Activated CD4-positive, alpha-beta T cell treated with anti-CD3 and anti-CD28 coated beads, Interleukin-2, amount 50 U/mL, for 48 hours (primary cell): Measurements from ENCODE around the gene VPS36.
A peak's percentile ranks its signal among the peaks of the same experiment; 100 is the strongest.
"Not testable (repeated sequence)": the region's sequence is repeated elsewhere in the genome, so short reads cannot be mapped to it uniquely, and the experiment has no call there.

Source experiments
- DNase-seq, 2 experiments: peaks; one replicate each; pipeline ENCODE4 v3.0.0-alpha.2; 2020

Gene VPS36, protein sequence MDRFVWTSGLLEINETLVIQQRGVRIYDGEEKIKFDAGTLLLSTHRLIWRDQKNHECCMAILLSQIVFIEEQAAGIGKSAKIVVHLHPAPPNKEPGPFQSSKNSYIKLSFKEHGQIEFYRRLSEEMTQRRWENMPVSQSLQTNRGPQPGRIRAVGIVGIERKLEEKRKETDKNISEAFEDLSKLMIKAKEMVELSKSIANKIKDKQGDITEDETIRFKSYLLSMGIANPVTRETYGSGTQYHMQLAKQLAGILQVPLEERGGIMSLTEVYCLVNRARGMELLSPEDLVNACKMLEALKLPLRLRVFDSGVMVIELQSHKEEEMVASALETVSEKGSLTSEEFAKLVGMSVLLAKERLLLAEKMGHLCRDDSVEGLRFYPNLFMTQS

DNA sequence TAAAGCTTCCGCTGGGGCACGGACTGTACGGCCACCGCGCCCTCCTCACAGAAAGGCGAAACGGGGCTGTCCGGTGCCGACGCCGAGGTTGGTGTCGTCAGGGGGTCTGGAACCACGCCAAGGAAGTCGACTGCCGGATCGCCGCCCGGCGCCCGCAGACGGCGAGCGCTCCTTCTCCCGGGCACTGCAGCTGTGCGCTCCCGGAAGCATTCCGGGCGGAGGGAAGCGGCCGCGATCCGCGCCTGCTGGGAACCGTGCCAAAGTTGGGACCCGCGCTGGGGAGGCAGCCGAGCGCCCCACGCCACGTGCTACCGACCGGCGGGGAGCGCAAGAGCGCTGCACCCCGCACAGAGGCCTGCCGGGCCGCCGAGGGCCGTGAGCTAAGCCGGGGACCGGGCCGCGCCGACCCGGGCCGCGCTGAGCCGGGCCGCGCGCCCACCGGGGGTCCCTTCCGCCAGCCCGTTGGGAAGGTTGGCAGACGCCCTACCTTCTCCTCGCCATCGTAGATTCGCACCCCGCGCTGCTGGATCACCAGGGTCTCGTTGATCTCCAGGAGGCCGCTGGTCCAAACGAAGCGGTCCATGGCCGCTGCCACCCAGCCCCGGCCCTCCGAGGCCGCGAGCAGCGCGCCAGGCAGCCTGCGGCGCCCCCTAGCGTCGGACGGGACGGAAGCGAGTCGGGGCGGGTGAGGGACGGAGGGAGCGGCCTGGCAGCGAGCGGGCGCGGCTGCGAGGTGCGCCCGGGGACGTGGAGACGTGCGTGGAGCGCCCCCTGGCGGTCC is at the start of gene VPS36:
Gene VPS36 (minus strand): TSS at position 623 of the 781 bp plus-strand sequence. CDS start 40 bp downstream, at position 583.
- peak; percentile 95 to 96 for DNase-seq

DNA sequence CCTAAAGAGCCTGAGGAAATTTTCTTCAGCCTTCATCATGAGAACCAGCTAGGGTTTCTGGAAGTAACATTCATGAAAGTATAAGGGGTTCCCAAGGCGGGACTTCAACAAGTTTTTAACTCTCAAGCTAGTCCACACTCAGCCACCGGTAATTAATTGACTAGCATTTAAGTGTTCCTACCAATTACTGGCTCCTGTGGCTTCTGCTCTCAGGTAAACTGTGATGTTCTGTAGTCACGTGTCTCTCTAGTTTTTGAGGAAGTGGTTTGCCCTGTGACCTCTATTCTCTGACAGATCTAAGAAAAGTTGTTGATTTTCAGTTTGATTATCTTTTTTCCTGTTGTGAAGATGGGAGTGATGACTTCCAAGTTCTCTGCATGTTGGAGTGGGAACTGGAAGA is 47.5 kb upstream of the VPS36 start:
- not testable (repeated sequence) for DNase-seq

DNA sequence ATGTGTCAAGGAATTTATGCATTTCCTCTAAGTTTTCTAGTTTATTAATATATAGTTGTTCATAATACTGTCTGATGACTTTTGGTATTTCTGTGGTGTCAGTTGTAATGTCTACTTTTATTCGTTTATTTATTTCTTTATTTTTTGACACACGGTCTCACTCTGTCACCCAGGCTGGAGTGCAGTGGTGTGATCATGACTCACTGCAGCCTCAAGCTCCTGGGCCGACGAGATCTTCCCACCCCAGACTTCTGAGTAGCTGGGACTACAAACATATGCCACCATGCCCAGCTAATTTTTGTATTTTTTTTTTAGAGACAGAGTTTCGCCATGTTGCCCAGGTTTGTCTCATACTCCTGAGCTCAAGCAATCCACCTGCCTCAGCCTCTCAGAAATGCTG is 43.8 kb upstream of the VPS36 start:
- DNase-seq, result not testable (repeated sequence)

DNA sequence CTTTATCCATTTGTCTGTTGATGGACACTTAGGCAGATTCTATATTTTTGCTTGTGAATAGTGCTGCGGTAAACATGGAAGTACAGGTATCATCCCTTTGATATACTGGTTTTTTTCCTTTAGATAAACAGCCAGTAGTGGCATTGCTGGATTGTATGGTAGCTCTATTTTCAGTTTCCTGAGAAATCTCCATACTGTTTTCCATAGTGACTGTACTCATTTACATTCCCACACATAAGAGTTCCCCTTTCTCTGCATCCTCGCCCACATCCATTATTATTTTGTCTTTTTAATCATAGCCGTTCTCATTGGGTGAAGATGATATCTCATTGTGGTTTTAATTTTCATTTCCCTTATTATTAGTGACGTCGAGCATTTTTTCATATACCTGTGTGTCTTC is 40.6 kb upstream of the VPS36 start:
- DNase-seq, result not testable (repeated sequence)

DNA sequence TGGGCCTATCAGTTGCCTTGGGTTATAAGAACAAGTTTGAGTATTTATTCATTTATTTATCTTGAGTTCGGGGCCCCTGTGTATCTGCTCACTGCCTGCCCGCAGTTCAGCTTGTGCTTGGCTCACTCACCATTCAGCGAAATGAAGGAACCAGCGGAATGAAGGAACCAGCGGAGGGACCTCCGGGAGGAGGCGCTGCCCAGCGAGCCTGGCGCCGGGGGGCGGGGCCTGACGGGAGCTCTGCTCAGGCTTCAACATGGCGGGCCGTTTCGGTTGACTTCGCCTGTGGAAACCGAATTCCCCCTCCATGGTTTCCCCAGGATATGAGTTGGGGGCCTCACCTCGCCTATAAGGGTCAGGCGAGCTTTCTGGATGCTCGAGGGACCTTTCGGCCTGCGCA is 38.3 kb upstream of the VPS36 start:
- not testable (repeated sequence) for DNase-seq

DNA sequence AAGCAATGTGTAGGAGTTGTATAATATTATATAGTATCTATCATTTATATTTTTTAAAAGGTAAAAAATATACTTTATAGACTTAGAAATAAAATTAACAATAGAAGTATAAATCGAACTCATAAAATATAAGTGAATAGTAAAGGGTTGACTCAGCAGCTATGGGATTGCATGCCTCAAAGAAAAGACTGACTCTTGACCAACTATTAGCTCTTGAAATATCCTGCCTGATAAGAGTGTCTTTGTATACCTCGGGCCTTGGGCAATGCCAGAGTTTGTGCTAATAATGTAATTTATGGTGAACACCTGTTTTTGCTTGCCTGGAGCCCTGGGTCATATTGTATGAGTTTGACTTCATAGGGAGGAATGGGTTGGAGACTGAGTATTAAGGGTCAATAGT is 36.6 kb upstream of the VPS36 start:
- DNase-seq, result not testable (repeated sequence)

DNA sequence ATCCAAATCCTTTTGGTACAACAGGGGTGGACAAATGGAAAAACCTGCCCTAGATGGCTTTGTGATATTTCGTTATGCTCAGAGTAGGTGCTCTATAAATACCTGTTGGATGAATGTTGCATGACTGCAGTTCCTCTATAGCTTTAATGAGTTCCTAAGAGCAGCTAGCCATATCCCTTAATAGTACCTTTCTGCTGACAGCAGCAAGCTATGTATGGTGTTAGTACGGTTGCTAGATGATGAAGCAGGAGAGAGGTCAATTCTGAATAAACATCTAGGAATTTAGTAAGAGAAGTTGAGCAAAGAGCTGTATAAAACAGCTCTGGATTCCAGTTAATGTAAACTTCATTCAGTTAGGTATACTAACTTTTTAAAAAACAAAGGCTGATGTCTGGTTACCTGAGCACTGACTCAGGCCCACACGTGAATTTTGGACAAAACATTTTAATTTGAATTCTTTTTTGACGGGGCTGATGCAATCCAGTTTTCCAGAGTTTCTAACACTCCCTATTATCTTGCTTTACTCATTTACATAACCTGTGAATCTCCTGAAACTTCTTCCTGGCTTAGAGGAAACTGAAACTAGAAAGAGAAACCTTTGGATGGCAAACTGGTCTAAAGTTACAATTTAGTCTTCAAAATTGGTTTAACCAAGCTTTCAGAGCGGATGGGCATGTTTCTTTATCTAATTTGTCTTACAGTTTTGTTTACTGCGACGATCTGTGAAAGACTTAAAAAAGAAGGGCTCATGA is 30.4 kb upstream of the VPS36 start:
- DNase-seq, result not testable (repeated sequence)

DNA sequence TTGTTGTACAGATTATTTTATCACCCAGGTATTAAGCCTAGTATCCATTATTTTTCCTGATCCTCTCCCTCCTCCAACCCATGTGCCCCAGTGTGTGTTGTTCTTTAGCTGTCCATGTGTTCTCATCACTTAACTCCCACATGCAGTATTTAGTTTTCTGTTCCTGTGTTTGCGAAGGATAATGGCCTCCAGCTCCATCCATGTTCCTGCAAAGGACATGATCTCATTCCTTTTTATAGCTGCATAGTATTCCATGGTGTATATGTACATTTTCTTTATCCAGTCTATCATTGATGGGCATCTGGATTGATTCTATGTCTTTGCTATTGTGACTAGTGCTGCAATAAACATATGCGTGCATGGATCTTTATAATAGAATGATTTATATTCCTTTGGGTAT is 18.1 kb upstream of the VPS36 start:
- DNase-seq, result not testable (repeated sequence)

DNA sequence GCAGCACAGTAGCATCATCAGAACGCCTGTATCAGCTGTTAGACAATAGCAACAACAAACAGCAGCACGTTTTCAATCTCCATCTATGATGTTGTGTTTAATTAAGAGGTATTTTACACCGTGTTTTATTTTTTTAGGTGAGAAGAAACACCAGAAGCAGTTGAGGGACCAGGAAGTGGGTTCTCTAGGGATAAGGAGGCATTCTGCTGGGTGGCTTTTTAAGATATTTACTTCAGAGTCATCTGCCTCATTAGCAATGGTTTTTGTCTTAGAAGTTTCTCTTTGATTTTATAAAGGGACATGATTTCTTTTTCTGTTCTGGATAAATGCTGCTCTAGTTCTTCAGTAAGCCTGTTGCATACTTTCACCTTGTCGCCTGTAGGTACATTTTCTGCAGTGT is 13.1 kb upstream of the VPS36 start:
- DNase-seq, result no peak

DNA sequence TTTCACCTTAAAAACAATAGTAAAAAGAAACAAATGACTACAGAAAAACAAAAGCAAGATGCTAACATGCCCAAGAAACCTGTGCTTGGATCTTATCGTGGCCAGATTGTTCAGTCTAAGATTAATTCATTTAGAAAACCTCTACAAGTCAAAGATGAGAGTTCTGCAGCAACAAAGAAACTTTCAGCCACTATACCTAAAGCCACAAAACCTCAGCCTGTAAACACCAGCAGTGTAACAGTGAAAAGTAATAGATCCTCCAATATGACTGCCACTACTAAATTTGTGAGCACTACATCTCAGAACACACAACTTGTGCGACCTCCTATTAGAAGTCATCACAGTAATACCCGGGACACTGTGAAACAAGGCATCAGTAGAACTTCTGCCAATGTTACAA is 10.8 kb upstream of the VPS36 start:
- no peak for DNase-seq

DNA sequence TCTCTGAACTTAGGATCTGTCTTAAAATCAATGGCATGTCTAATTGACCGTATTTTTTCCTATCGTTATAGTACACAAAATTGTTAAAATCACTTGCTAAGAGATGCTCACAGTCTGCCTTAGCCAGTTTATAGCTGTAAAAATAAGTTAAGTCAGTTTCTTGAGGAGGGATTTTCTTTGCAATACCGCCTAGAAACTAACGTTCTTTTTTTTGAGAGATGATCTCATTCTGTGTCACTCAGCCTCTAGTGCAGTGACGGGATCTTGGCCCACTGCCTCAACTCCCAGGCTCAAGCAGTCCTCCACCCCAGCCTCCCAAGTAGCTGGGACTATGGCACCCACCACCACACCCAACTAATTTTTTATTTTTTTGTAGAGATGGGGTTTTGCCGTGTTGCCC is 9.2 kb upstream of the VPS36 start:
- DNase-seq, result no peak

DNA sequence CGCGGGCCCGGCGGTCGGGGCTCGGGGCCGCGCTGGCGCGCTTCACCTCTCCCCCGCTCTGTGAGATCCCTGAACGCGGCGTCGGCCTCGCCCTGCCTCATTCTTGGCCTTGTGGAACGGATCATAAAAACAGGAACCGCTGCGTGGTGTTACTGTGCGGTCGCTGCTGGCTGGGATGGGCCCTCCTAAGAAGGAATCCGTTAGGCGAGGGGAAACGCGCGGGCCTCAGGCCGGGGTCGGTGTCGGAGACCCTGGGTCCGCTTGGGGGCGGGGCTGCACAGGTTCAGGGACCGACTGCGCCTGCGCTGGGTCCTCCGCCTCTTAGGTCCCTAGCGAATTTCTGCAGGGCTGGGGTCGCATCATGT is 5.2 kb upstream of the VPS36 start:
- peak; percentile 83 to 85 for DNase-seq

DNA sequence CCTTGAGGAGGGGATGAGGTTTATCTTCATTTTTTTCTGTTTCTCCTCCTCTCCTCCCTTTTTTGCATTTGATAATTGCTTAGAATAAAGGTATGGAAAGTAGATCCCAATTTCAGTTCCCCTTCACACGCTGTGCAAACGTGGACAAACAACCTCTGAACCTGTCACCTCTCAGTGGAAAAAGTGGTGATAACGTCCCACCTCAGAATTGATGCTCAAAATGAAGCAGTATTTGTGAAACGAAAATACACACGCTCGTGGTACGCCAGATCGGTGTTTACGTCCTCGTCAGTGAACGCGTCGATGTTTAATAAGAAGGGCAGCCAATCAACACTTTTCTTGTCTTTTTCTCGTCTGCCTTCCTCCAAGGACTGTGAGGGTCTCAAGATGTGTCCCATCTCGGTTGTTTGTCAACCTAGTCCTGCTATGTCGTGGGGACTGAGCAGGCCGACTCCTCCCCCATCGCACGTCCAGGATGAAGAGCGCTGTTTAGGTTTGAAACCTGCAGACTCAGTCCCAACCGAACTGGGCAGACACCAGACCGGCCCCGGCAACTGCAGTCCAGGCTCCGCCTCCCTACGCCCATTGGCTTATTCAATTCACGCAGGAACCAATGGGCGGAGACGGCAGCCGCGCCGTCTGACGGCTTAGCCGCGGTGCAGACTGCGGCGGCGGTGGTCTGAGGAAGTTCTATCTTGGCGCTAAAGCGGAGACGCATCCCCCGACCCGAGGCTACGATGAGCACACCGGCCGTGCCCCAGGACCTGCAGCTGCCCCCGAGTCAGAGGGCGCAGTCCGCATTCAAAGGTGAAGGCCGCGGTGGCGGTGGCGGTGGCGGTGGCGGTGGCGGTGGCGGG is 4.6 kb upstream of the VPS36 start, which contains the start of gene CKAP2:
Gene CKAP2 (plus strand): TSS at position 659 of the 857 bp plus-strand sequence. CDS start 79 bp downstream, at position 738.
- peak; percentile 94 to 96 for DNase-seq

DNA sequence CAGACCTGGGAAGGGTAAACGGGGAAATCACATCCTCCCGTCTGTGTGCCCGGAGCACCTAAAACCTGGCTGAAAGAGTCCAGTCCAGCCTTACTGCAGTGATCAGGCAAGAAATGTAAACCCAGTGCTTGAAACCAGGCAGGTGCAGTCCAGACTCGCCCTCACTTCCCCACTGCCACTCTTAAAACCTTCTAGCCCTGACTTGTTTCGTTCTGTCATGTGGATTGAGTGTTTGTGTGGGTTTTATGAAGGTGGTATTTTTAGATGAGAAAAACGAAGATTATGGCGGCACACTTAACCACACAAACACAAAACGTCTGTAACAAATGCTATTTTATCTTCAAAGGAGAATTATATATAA is 4.0 kb upstream of the VPS36 start:
- DNase-seq, result peak in 1 of 2 experiments; percentile 16

DNA sequence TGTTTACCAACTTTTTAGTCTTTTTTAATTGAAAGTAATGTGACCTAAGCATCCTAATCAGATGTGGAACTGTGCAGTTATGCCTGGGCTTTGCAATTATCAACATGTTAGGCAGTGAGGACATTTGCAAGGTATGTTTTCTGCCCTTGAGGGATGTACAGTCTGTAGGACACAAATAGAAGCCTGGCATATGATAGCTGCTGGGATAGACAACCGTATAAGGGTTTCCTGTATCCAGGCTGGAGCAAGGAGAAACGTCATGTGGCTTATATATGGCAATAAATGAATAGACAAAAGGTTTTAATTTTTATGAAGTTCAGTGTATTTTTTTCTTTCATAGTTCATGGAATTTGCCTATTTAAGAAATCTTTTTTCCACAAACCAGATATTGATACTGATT is 2.0 kb upstream of the VPS36 start:
- no peak for DNase-seq

DNA sequence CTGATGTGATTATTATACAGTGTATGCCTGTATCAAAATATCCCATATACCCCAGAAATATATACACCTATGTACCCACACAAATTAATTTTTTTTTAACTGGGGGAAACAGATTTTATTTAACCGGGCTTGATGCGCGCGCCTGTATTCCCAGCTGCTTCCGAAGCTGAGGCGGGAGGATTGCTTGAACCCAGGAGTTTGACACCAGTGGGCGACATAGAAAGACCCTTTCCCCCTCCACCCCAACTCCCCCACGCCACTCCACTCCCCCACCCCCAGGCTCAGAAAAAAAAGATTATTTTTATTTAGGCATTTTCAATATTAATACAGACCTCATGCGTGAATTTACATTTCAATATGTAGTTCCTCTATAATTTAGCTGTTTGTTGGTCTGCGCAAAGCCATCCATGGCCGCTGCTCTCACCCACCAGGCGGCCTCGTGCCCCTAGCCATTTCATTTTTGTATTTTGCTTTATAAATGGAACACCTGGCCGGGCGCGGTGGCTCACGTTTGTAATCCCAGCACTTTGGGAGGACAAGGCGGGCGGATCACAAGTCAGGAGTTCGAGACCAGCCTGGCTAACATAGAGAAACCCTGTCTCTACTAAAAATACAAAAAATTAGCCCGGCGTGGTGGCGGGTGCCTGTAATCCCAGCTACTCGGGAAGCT is 836 bp upstream of the VPS36 start:
- no peak for DNase-seq

DNA sequence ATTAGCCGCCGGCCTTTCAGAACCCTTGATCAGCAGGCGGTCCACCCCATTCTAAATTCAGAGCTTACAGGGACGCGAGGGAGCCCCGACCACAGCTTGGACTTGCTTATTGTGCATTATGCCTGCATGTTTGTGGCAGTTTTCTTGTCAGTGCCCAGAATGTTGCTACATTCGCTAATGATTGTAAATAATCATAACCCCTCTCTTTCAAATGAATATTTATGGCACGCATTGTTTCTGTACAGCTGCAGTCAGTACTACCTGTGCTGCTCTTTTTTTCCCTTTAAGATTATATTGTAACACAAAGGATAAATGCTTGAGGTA is 321 bp upstream of the VPS36 start:
- DNase-seq, result no peak

DNA sequence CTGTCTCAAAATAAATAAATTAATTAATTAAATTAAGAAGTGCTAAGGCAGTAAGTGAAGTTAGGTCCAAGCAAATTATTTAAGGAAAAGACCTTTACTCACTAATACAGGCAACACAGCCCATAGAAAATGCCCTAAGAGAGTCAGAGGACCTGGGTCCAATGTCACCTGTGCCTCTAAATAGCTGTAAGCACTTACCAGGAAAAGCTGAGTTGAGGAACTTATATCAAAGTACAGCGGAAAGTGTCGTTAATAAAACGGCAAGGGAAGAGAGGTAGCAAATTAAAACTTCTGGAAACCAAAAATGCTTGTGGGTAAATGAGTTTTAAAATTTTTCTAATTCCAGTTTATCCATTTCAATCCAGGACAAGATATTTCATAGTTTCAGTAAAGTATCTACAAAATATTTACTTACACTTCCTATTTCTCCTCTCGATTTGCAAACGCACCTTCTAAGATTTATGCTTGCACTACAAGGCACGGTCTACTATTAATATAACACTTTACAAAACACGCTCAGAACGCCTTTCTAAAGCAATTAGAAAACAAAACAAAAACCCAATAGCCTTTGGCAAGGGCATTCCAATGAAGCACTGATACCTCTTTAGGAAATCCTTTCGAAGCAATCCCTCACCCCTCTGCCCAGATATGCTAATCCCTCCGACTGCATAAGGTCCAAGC is 963 bp downstream of the VPS36 start:
- no peak for DNase-seq

DNA sequence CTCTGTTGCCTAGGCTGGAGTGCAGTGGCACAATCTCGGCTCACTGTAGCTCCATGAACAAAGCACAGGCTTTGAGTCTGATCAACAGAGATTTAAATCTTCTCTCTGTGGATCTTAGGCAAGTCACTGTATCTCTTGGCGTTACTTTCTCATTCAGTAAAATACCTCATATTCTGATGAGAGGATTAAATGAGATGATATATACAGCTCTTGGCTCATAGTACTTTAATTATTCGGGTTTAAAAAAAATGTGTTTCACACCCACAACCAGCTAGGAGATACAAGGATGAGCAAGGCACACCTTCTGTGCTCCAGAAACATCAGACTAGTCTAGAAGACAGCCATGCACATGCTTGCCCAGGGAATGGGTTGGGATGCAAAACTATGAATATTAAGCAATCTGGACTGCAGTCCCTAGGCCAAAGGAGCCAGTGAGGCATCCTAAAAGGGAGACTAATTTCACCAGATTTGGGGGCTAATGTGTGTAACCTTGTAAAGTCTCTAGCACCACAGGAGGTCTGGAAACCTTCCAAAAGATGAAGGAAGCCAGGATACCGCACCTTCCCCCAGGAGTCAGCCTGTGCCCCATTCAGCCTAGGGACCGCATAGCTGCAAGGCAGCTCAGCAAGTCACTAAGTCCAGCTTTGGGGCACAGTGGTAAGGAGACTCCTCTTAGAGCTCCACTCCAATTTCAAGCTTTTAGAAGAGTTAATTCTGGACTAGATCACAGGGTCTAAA is 2.5 kb downstream of the VPS36 start:
- DNase-seq, result no peak

DNA sequence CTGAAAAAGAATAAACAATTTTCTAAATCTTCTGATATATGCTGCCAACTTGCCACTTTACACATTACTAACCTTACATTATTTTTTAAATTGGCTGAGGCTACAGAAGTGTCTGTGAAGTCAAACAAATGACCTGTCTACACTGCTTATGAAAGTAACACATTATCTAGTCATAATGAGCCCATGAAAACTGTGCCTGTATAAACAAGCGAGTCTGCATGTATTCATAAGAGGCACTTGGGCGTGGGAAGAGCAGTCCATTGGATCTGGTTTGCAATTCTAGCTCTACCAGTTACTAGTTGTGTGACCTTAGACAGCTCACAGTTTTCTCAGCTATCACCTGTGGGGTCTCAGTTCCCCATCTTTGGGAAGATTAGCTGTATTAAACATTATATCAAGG is 3.1 kb downstream of the VPS36 start:
- DNase-seq, result no peak

DNA sequence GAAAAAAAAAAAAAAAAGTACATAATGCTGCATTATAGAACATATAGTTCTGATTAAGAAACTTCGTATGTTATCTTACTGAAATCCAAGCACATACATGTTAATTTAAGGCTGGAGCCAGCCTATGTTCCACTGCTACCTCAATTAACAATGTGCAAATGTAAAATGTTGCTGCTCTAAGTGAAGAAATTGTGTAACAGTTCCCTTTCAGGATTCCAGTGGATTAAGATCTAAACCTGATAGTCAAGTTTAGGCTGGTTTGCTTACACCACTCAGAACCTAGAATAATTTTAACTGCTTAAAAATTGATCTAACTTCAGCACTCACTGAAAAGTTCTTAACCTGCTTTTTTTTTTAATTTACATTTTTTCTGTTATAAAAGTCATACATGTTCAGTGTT is 4.2 kb downstream of the VPS36 start:
- no peak for DNase-seq
